Ascending aorta (tissue), 2 donors: Measurements from ENCODE around the gene TBL1XR1. TPM values are rescaled to one million over a fixed set of nuclear protein-coding genes. Genes with fewer than 3 reads are reported as not detected.

Experiments
- DNase-seq, 2 donors: peaks; one replicate each; pipeline ENCODE4 v3.0.0-alpha.2; 2019; ENCODE audit warnings: low spot score in 2 of 2
- H3K27ac ChIP-seq, 2 donors: fragments of 200-600 bp; sonication (generic); one replicate each; pipeline ENCODE4 v1.5.1; 2016 to 2017; ENCODE audit warnings: mild to moderate bottlenecking in 1 of 2
- H3K27me3 ChIP-seq: fragments of 200-600 bp; sonication (generic); one replicate; pipeline ENCODE4 v1.5.1; 2017
- H3K36me3 ChIP-seq, 2 donors: fragments of 200-600 bp; sonication (generic); one replicate each; pipeline ENCODE4 v1.5.1; 2016
- H3K4me1 ChIP-seq, 2 donors: fragments of 200-600 bp; sonication (generic); one replicate each; pipeline ENCODE4 v1.5.1; 2016 to 2017; ENCODE audit warnings: mild to moderate bottlenecking in 1 of 2
- H3K4me3 ChIP-seq, 2 donors: fragments of 200-600 bp; sonication (generic); one replicate each; pipeline ENCODE4 v1.5.1; 2016 to 2017; ENCODE audit warnings: mild to moderate bottlenecking in 1 of 2
- H3K9me3 ChIP-seq, 2 donors: fragments of 200-600 bp; sonication (generic); one replicate each; pipeline ENCODE4 v1.5.1; 2016
- intact Hi-C: fragments of 100-400 bp; cut with DNase I; formaldehyde crosslinking; loops from one replicate; pipeline ENCODE4 v1.15.1; 2023
- total RNA-seq: library from RNA; depleted of rRNA; stranded (reverse); fragments of >200 nt; gene quantifications from one replicate; pipeline ENCODE4 v1.1.0, GENCODE V29; 2016
- TF ChIP-seq, protein P1 (sequence below), 3 experiments: fragments of 200-600 bp in 2 of 3; fragments of 450-650 bp in 1 of 3; sonication (generic) in 2 of 3; IDR thresholded peaks; one replicate each; pipeline ENCODE4 v1.5.1; 2016 to 2019; ENCODE audit warnings: antibody characterized with exemption in 3 of 3, mild to moderate bottlenecking in 1 of 3, moderate library complexity in 1 of 3

TBL1XR1 gene
- total RNA-seq, 1 donor from 2014 or later, result 52.0 TPM

DNA sequence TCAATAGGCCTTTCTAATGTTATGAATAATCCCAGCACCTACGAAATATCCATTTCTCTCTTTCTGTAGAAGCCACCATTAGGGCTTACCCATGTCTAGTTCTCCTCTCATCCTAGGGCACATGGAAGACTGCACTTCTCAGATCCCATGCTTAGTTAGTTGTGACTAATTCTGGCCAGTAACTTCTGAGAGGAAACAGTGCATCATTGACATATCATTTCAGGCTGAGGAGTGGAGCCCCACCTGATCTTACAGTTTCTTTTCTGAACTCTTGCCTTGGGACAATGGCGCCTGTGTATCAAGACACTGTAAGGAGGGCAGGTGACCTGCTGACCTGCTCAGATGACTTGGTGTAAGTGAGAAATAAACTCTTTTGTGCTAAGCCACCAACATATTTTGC, 39.4 kb upstream of the TBL1XR1 start:
- intact Hi-C loops, result no loop called here
- DNase-seq, result no peak
- H3K4me3 ChIP-seq, result no peak overlapping the region
- H3K36me3 ChIP-seq, result no peaks in the 10 kb centered on the region
- no peaks in the 10 kb centered on the region for H3K9me3 ChIP-seq
- TF ChIP-seq, protein P1, sequence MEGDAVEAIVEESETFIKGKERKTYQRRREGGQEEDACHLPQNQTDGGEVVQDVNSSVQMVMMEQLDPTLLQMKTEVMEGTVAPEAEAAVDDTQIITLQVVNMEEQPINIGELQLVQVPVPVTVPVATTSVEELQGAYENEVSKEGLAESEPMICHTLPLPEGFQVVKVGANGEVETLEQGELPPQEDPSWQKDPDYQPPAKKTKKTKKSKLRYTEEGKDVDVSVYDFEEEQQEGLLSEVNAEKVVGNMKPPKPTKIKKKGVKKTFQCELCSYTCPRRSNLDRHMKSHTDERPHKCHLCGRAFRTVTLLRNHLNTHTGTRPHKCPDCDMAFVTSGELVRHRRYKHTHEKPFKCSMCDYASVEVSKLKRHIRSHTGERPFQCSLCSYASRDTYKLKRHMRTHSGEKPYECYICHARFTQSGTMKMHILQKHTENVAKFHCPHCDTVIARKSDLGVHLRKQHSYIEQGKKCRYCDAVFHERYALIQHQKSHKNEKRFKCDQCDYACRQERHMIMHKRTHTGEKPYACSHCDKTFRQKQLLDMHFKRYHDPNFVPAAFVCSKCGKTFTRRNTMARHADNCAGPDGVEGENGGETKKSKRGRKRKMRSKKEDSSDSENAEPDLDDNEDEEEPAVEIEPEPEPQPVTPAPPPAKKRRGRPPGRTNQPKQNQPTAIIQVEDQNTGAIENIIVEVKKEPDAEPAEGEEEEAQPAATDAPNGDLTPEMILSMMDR (IDR thresholded peaks at IDR 0.05), result no peak
- H3K27me3 ChIP-seq, result no peaks in the 10 kb centered on the region
- H3K4me1 ChIP-seq, result no peaks in the 10 kb centered on the region
- no peak overlapping the region for H3K27ac ChIP-seq

DNA sequence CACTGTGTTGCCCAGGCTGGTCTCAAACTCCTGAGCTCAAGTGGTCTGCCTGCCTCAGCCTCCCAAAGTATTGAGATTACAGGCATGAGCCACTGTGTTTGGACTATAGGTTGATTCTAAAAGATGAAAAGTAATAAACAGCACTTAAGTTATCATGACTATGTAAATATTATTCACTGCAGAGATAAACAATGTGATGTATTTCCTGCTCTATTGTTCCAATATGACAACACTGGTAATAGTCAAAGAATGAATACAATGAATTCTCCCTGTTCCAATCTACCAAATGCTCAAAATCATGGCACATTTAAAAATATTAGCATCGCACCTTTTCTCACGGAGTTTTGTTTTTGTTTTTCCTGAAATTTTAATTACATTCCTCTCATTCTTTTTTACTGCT, 36.8 kb upstream of the TBL1XR1 start:
- Histone ChIP-seq H3K27ac (no peak overlapping the region), H3K27me3 (no peaks in the 10 kb centered on the region), H3K4me1 (no peaks in the 10 kb centered on the region), H3K4me3 (no peak overlapping the region), H3K36me3 (no peaks in the 10 kb centered on the region), H3K9me3 (no peaks in the 10 kb centered on the region)
- intact Hi-C loops, result no loop called here
- DNase-seq, result no peak
- TF ChIP-seq, protein P1 (IDR thresholded peaks at IDR 0.05), result no peak

DNA sequence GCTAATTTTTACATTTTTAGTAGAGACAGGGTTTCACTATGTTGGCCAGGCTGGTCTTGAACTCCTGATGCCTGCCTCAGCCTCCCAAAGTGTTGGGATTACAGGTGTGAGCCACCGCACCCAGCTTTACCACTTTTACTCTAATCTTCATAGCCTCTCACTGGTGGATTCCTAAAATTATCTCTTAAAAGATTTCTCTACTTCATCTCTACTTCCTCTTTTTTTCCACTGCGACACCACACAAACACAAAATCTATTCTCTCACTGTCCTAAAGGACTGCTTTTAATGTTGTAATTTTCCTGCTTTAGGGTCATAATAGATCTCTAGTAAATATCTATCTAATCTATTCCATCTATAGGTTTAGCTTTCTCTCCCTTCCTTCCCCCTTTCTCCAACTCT, 34.0 kb upstream of the TBL1XR1 start:
- intact Hi-C loops, result no loop called here
- H3K4me1 ChIP-seq, result no peaks in the 10 kb centered on the region
- no peak for DNase-seq
- no peak overlapping the region for H3K4me3 ChIP-seq
- no peaks in the 10 kb centered on the region for H3K9me3 ChIP-seq
- no peak overlapping the region for H3K27ac ChIP-seq
- no peaks in the 10 kb centered on the region for H3K36me3 ChIP-seq
- TF ChIP-seq, protein P1 (IDR thresholded peaks at IDR 0.05), result no peak
- no peaks in the 10 kb centered on the region for H3K27me3 ChIP-seq

DNA sequence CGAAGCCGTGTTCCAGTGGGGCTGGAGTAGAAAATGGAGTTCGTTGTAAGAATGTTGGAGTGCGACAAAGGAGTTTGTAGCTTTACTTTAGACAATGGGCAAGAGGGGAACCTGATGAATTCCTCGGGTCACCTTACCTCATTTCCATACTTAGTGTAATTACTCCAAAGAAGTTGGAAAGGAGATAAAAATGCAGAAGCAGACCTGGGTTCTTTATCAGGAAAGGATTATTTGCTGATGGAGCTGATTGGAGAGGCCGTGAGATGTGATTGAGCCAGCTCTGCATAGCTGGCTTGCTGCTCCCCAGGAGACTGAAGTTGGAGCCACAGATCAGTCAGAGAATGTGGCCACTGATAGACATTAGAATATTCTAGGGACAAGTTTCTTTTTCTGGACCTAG, 33.4 kb upstream of the TBL1XR1 start:
- Histone ChIP-seq H3K4me1 (no peaks in the 10 kb centered on the region), H3K9me3 (no peaks in the 10 kb centered on the region), H3K4me3 (no peak overlapping the region), H3K27me3 (no peaks in the 10 kb centered on the region), H3K27ac (no peak overlapping the region), H3K36me3 (no peaks in the 10 kb centered on the region)
- no peak for DNase-seq
- TF ChIP-seq, protein P1 (IDR thresholded peaks at IDR 0.05), result no peak
- intact Hi-C loops, result no loop called here

DNA sequence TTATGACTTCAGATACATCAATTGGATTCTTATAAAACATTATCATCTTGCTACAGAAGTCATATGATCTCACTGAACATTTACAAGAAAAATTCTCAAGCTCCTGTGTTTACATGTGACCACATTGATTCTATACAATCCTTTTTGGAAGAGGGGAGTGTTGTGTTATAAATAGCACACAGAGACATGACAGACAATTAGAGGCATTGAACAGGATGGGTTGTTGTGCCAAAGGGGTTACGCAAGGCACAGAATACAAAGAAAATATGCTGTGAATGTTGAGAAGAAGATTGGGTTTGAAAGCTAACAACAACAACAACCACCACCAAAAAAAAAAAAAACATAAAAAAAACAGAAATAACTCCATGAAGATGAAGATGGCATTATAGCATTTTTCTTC, 32.5 kb upstream of the TBL1XR1 start:
- Histone ChIP-seq H3K27ac (no peak overlapping the region), H3K27me3 (no peaks in the 10 kb centered on the region), H3K4me1 (no peaks in the 10 kb centered on the region), H3K9me3 (no peaks in the 10 kb centered on the region), H3K36me3 (no peaks in the 10 kb centered on the region), H3K4me3 (no peak overlapping the region)
- no peak for DNase-seq
- TF ChIP-seq, protein P1 (IDR thresholded peaks at IDR 0.05), result no peak
- intact Hi-C loops, result no loop called here

DNA sequence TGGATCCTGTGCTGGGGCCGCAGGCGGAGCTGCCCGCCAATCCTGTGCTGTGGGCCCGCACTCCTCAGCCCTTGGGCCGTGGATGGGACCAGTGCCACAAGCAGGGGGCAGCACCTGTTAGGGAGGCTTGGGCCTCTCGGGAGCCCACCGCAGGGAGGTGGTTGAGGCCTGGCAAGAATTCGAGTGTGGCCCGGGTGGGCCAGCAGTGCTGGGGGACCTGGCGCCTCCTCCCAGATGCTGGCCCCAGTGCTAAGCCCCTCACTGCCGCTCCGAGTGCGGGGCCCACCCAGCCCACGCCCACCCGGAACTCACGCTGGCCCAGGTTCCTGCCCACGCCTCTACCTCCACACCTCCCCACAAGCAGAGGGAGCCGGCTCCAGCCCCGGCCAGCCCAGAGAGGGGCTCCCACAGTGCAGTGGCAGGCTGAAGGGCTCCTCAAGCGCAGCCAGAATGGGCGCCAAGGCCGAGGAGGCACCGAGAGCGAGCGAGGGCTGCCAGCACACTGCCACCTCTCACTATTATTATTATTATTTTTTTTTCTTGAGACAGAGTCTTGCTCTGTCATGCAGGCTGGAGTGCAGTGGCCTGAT, 31.4 kb upstream of the TBL1XR1 start:
- Histone ChIP-seq H3K27me3 (no peaks in the 10 kb centered on the region), H3K9me3 (no peaks in the 10 kb centered on the region), H3K36me3 (no peaks in the 10 kb centered on the region), H3K27ac (no peak overlapping the region), H3K4me1 (no peaks in the 10 kb centered on the region), H3K4me3 (no peak overlapping the region)
- DNase-seq, result no peak
- intact Hi-C loops, result no loop called here
- TF ChIP-seq, protein P1 (IDR thresholded peaks at IDR 0.05), result no peak
